Hepatocyte (in vitro differentiated cells): Measurements from ENCODE around the gene OLIG2.

Source experiments
- CTCF ChIP-seq: fragments of 200-600 bp; sonication (generic); IDR thresholded peaks from 2 replicates; pipeline ENCODE4 v1.5.1; 2016; ENCODE audit warnings: antibody characterized with exemption, mild to moderate bottlenecking; ENCODE audit not compliant: poor library complexity
- EZH2 ChIP-seq: fragments of 200-600 bp; sonication (generic); IDR thresholded peaks from 2 replicates; pipeline ENCODE4 v1.6.1; 2016; ENCODE audit warnings: antibody characterized with exemption, mild to moderate bottlenecking, borderline replicate concordance
- EZH2phosphoT487 ChIP-seq: fragments of 200-600 bp; sonication (generic); IDR thresholded peaks from one replicate; pipeline ENCODE4 v1.6.1; 2018; ENCODE audit warnings: antibody characterized with exemption, mild to moderate bottlenecking, low read depth, moderate library complexity; ENCODE audit not compliant: unreplicated experiment, severe bottlenecking

GRCh38 chr21:33058527-33058926, 32.8 kb downstream of the OLIG2 start:
- TF ChIP-seq CTCF: no peak
- TF ChIP-seq EZH2: no peak
- TF ChIP-seq EZH2phosphoT487: no peak
